Measurements from ENCODE around the gene PBRM1. TPM values are rescaled to one million over a fixed set of nuclear protein-coding genes. Genes with fewer than 3 reads are reported as not detected.

Gene PBRM1
- total and polyA plus RNA-seq, 2 of the 8 experiments (the other 6 are each of a cell fraction or from before 2014, with no cell fraction given): 19.3 to 65.8 TPM

DNA sequence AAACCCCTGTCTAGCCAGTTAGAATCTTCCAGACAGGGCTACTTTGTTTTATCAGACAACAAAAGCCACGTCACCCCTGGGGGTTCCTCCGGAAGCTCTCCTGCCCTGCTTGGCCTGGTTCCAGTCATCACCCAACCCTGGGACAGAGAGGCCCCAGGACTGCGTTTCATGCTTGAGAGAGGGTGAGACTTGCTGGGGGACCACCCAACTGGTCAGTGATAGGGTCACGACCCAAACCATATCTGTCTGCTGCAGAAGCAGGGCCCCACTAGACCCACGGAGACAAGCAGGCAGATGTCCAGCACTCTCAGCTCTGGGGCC is 153.2 kb downstream of the PBRM1 start (continued):
- TF ChIP-seq EP300 (IDR thresholded peaks at IDR 0.05; ENCODE audit: borderline replicate concordance in 1 of 2, low read depth in 2 of 2, low read length in 2 of 2) (no peak), RBBP5 (IDR thresholded peaks at IDR 0.05; ENCODE audit: borderline replicate concordance, low read depth, low read length) (no peak), CHD1 (IDR thresholded peaks at IDR 0.05; ENCODE audit: low read depth, low read length) (no peak), CTBP2 (IDR thresholded peaks at IDR 0.05; ENCODE audit: borderline replicate concordance, insufficient read depth, insufficient read length, low read length) (no peak), SUZ12 (IDR thresholded peaks at IDR 0.05; ENCODE audit: low read length) (no peak), TBP (IDR thresholded peaks at IDR 0.05; ENCODE audit: low read depth, low read length) (no peak)

Measured in H1 (cell line).